HEK293 (cell line): ENCODE results near the gene SYAP1.

ENCODE experiments used
- CTCF ChIA-PET: fragments of 350-600 bp; formaldehyde crosslinking; extraction: SDS; loops from one replicate; lab custom pipeline; 2021; ENCODE audit warnings: antibody characterized with exemption; lab: Yijun Ruan, JAX
- POLR2A ChIA-PET: fragments of 300-600 bp; formaldehyde crosslinking; extraction: SDS; loops from one replicate; lab custom pipeline; 2020; ENCODE audit warnings: antibody characterized with exemption, inconsistent platforms; lab: Yijun Ruan, JAX
- H3K27ac ChIP-seq: fragments of 200-500 bp; sonication (Bioruptor generic); 2 replicates; pipeline ENCODE4 v1.5.1; 2014; ENCODE audit warnings: low read depth, low read length, control low read depth, inconsistent platforms; ENCODE audit errors: extremely low read depth
- H3K36me3 ChIP-seq, 2 experiments: fragments of 200-500 bp in 1 of 2; sonication (Bioruptor generic) in 1 of 2; 1 replicate in 1 of 2; 2 replicates in 1 of 2; pipeline ENCODE4 v1.5.1; 2014 to 2017; ENCODE audit warnings: inconsistent platforms in 2 of 2, low read length in 2 of 2; ENCODE audit not compliant: control insufficient read depth in 2 of 2, insufficient read depth in 1 of 2
- H3K4me1 ChIP-seq: fragments of 200-500 bp; sonication (Bioruptor generic); 2 replicates; pipeline ENCODE4 v1.5.1; 2014; ENCODE audit warnings: mild to moderate bottlenecking, low read length, inconsistent platforms; ENCODE audit not compliant: control insufficient read depth, insufficient read depth
- H3K4me3 ChIP-seq: 2 replicates; pipeline ENCODE4 v1.5.1; 2011; ENCODE audit warnings: low read depth, mild to moderate bottlenecking, control low read depth, low read length, moderate library complexity
- H3K9me3 ChIP-seq: fragments of 200-500 bp; sonication (Bioruptor generic); 2 replicates; pipeline ENCODE4 v1.5.1; 2014; ENCODE audit warnings: low read depth, low read length, inconsistent platforms; ENCODE audit not compliant: control insufficient read depth, insufficient read depth
- BCL11B ChIP-seq: fragments of 450-650 bp; formaldehyde crosslinking; IDR thresholded peaks from 2 replicates; pipeline ENCODE4 v1.5.1; 2016; ENCODE audit warnings: low read depth, missing biosample characterization, missing genetic modification characterization
- INSM2 ChIP-seq: fragments of 450-650 bp; formaldehyde crosslinking; IDR thresholded peaks from 2 replicates; pipeline ENCODE4 v1.5.1; 2016; ENCODE audit warnings: missing biosample characterization, missing genetic modification characterization
- KLF17 ChIP-seq: fragments of 450-650 bp; formaldehyde crosslinking; IDR thresholded peaks from 2 replicates; pipeline ENCODE4 v1.5.1; 2016; ENCODE audit warnings: missing biosample characterization, missing genetic modification characterization
- KLF7 ChIP-seq: fragments of 450-650 bp; formaldehyde crosslinking; IDR thresholded peaks from 2 replicates; pipeline ENCODE4 v1.5.1; 2016; ENCODE audit warnings: missing biosample characterization, missing genetic modification characterization, borderline replicate concordance
- KLF8 ChIP-seq: fragments of 450-650 bp; formaldehyde crosslinking; IDR thresholded peaks from 2 replicates; pipeline ENCODE4 v1.5.1; 2016; ENCODE audit warnings: missing biosample characterization, missing genetic modification characterization
- ZBTB10 ChIP-seq: fragments of 450-650 bp; formaldehyde crosslinking; IDR thresholded peaks from 2 replicates; pipeline ENCODE4 v1.5.1; 2016; ENCODE audit warnings: missing biosample characterization, missing genetic modification characterization
- ZBTB20 ChIP-seq: fragments of 450-650 bp; formaldehyde crosslinking; IDR thresholded peaks from 2 replicates; pipeline ENCODE4 v1.5.1; 2016; ENCODE audit warnings: missing biosample characterization, missing genetic modification characterization
- ZNF133 ChIP-seq: fragments of 450-650 bp; formaldehyde crosslinking; IDR thresholded peaks from 2 replicates; pipeline ENCODE4 v1.5.1; 2016; ENCODE audit warnings: missing biosample characterization, missing genetic modification characterization
- ZNF148 ChIP-seq: fragments of 450-650 bp; formaldehyde crosslinking; IDR thresholded peaks from 2 replicates; pipeline ENCODE4 v1.5.0; 2017; ENCODE audit warnings: missing biosample characterization, missing genetic modification characterization, borderline replicate concordance
- ZNF175 ChIP-seq: fragments of 450-650 bp; formaldehyde crosslinking; IDR thresholded peaks from 2 replicates; pipeline ENCODE4 v1.5.1; 2016; ENCODE audit warnings: missing biosample characterization, missing genetic modification characterization
- ZNF324 ChIP-seq: fragments of 450-650 bp; formaldehyde crosslinking; IDR thresholded peaks from 2 replicates; pipeline ENCODE4 v1.5.1; 2016; ENCODE audit warnings: missing biosample characterization, missing genetic modification characterization
- ZNF335 ChIP-seq: fragments of 450-650 bp; formaldehyde crosslinking; conservative IDR thresholded peaks from 2 replicates; pipeline ENCODE4 v1.5.1; 2016; ENCODE audit warnings: missing biosample characterization, missing genetic modification characterization
- ZNF600 ChIP-seq: fragments of 450-650 bp; formaldehyde crosslinking; IDR thresholded peaks from 2 replicates; pipeline ENCODE4 v1.5.1; 2016; ENCODE audit warnings: missing biosample characterization, missing genetic modification characterization
- ZNF624 ChIP-seq: fragments of 450-650 bp; formaldehyde crosslinking; IDR thresholded peaks from 2 replicates; pipeline ENCODE4 v1.5.1; 2017; ENCODE audit warnings: missing biosample characterization, missing genetic modification characterization
- ZNF654 ChIP-seq: fragments of 450-650 bp; formaldehyde crosslinking; IDR thresholded peaks from 2 replicates; pipeline ENCODE4 v1.5.1; 2016; ENCODE audit warnings: low read depth, missing biosample characterization, missing genetic modification characterization
- ZNF660 ChIP-seq: fragments of 450-650 bp; IDR thresholded peaks from 2 replicates; pipeline ENCODE4 v1.5.1; 2018; ENCODE audit warnings: missing biosample characterization, mild to moderate bottlenecking, missing genetic modification characterization
- ZXDB ChIP-seq: fragments of 450-650 bp; formaldehyde crosslinking; IDR thresholded peaks from 2 replicates; pipeline ENCODE4 v1.5.1; 2016; ENCODE audit warnings: missing biosample characterization, missing genetic modification characterization
- TF ChIP-seq, protein P1 (sequence below): fragments of 450-650 bp; formaldehyde crosslinking; IDR thresholded peaks from 2 replicates; pipeline ENCODE4 v1.5.1; 2016; ENCODE audit warnings: missing biosample characterization, missing genetic modification characterization
- TF ChIP-seq, protein P2 (sequence below): fragments of 450-650 bp; formaldehyde crosslinking; IDR thresholded peaks from 2 replicates; pipeline ENCODE4 v1.5.1; 2016; ENCODE audit warnings: missing biosample characterization, missing genetic modification characterization
- TF ChIP-seq, protein P3 (sequence below): fragments of 450-650 bp; formaldehyde crosslinking; IDR thresholded peaks from 2 replicates; pipeline ENCODE4 v1.5.1; 2017; ENCODE audit warnings: missing biosample characterization, mild to moderate bottlenecking, missing genetic modification characterization, moderate library complexity

Gene SYAP1

DNA sequence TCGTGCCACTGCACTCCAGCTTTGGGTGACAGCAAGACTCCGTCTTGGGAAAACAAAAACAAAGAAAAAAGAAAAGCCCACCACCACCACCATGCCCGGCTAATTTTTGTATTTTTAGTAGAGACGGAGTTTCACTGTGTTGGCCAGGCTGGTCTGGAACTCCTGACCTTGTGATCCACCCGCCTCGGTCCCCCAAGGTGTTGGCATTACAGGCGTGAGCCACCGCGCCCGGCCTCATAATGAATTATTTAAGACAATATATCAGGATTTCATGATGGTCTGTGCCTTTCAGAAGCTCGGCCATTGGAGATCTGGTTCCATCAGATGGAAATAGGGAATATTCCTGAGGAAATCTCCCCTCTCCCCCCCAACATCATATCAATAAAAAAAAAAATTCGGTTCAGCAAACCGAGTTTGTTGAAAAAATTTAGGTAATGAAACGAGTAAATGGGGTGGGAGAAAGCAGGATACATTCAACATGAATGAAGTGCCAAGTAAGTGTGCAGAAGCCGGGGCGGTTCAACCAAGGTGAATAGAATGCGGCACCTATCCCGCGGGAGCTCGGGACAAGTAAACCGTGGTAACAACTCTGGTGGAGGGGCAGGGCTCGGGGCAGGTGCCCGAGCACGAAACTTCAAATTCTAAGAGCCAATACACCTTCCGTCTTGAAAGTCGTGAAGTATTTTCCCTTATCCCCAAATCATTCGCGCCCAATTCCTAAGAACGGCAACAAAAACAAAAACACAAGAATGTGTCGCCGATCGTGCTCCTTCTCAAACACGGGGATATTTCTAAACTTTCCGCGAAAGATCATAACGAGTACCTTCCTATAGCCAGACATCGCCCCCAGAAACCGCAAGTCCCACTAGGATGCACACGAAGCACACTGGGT is 66.1 kb downstream of the SYAP1 start:
- peaks cover 4 to 9% of the 10 kb centered on the region in 2 experiments; a peak in 2 of 3 replicates for H3K36me3 ChIP-seq
- ChIA-PET POLR2A (interaction anchor here (1.3 to 2.6 kb wide), 3 partner anchors 14 to 73 kb away, joined by 4 to 42 read pairs (median 24); partner anchors contain the start of genes CTPS2 and SYAP1), CTCF (no interaction called here)
- H3K4me3 ChIP-seq = peak overlapping the region; percentile 63
- no peak overlapping the region; the same call in 1 of the 2 replicates for H3K27ac ChIP-seq
- peaks cover 10% of the 10 kb centered on the region; the same call in 1 of the 2 replicates for H3K4me1 ChIP-seq
- H3K9me3 ChIP-seq = no peaks in the 10 kb centered on the region
- TF ChIP-seq ZNF660 (tag by site-specific recombination) = no peak
- TF ChIP-seq INSM2 = 0 out of 2 replicates have a peak, but pooled peaks have one; percentile 28
- no peak for TF ChIP-seq ZNF624 (tag by site-specific recombination)
- 0 out of 2 replicates have a peak, but pooled peaks have one; percentile 21 for TF ChIP-seq ZNF324 (tag by site-specific recombination)
- no peak for TF ChIP-seq KLF7
- no peak for TF ChIP-seq BCL11B (tag by site-specific recombination)
- peak; percentile 12; the same call in 1 of the 2 replicates for TF ChIP-seq KLF17
- TF ChIP-seq ZNF148 (tag by site-specific recombination) = no peak
- no peak for TF ChIP-seq ZNF654 (tag by site-specific recombination)
- TF ChIP-seq ZXDB (tag by site-specific recombination) = no peak; the same call in 1 of the 2 replicates
- TF ChIP-seq, protein P1, sequence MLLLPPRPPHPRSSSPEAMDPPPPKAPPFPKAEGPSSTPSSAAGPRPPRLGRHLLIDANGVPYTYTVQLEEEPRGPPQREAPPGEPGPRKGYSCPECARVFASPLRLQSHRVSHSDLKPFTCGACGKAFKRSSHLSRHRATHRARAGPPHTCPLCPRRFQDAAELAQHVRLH (tag by site-specific recombination) = 0 out of 2 replicates have a peak, but pooled peaks have one; percentile 14
- TF ChIP-seq ZNF175 (tag by site-specific recombination) = no peak
- TF ChIP-seq ZNF335 (tag by site-specific recombination) = peak; percentile 91
- TF ChIP-seq ZBTB10 (tag by site-specific recombination) = peak; percentile 40; the same call in 1 of the 2 replicates
- TF ChIP-seq, protein P2, sequence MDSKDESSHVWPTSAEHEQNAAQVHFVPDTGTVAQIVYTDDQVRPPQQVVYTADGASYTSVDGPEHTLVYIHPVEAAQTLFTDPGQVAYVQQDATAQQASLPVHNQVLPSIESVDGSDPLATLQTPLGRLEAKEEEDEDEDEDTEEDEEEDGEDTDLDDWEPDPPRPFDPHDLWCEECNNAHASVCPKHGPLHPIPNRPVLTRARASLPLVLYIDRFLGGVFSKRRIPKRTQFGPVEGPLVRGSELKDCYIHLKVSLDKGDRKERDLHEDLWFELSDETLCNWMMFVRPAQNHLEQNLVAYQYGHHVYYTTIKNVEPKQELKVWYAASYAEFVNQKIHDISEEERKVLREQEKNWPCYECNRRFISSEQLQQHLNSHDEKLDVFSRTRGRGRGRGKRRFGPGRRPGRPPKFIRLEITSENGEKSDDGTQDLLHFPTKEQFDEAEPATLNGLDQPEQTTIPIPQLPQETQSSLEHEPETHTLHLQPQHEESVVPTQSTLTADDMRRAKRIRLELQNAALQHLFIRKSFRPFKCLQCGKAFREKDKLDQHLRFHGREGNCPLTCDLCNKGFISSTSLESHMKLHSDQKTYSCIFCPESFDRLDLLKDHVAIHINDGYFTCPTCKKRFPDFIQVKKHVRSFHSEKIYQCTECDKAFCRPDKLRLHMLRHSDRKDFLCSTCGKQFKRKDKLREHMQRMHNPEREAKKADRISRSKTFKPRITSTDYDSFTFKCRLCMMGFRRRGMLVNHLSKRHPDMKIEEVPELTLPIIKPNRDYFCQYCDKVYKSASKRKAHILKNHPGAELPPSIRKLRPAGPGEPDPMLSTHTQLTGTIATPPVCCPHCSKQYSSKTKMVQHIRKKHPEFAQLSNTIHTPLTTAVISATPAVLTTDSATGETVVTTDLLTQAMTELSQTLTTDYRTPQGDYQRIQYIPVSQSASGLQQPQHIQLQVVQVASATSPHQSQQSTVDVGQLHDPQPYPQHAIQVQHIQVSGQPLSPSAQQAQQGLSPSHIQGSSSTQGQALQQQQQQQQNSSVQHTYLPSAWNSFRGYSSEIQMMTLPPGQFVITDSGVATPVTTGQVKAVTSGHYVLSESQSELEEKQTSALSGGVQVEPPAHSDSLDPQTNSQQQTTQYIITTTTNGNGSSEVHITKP (tag by site-specific recombination) = peak; percentile 87; the same call in 1 of the 2 replicates
- peak; percentile 80 for TF ChIP-seq ZNF600 (tag by site-specific recombination)
- TF ChIP-seq, protein P3, sequence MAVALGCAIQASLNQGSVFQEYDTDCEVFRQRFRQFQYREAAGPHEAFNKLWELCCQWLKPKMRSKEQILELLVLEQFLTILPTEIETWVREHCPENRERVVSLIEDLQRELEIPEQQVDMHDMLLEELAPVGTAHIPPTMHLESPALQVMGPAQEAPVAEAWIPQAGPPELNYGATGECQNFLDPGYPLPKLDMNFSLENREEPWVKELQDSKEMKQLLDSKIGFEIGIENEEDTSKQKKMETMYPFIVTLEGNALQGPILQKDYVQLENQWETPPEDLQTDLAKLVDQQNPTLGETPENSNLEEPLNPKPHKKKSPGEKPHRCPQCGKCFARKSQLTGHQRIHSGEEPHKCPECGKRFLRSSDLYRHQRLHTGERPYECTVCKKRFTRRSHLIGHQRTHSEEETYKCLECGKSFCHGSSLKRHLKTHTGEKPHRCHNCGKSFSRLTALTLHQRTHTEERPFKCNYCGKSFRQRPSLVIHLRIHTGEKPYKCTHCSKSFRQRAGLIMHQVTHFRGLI (tag by site-specific recombination) = no peak
- peak; percentile 13; the same call in 1 of the 2 replicates for TF ChIP-seq KLF8 (tag by site-specific recombination)
- peak; percentile 90 for TF ChIP-seq ZBTB20 (tag by site-specific recombination)
- TF ChIP-seq ZNF133 (tag by site-specific recombination) = no peak
